Measurements from ENCODE around the gene ASMT.
A peak's percentile ranks its signal among the peaks of the same experiment; 100 is the strongest.
"Not testable (repeated sequence)": the region's sequence is repeated elsewhere in the genome, so short reads cannot be mapped to it uniquely, and the experiment has no call there.

DNA sequence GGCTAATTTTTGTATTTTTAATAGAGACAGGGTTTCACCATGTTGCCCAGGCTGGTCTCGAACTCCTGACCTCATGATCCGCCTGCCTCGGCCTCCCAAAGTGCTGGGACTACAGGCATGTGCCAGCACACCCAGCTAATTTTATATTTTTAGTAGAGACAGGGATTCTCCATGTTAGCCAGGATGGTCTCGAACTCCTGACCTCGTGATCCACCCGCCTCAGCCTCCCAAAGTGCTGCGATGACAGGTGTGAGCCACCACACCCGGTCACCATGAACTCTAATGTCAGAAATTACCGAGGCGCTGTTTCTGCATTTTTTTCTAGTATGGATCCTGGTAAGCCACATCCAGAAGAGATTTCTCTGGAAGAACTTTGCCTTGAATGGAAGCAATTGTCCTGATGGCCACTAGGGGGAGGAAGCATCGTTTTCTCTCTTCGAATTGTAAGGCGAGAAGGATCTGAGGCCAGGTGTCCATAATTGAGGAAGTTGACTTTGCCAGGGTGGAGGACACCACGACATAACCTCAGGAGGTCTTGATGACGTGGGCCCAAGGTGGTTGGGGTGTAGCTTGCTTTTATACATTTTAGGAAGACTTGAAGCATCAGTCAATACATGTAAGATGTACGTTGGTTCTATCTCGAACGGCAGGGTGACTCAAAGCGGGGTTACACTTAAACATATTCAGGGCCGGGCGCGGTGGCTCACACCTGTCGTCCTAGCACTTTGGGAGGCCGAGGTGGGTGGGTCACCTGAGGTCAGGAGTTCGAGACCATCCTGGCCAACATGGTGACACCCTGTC is 37.4 kb downstream of the ASMT start:
- TF ChIP-seq, protein P1, sequence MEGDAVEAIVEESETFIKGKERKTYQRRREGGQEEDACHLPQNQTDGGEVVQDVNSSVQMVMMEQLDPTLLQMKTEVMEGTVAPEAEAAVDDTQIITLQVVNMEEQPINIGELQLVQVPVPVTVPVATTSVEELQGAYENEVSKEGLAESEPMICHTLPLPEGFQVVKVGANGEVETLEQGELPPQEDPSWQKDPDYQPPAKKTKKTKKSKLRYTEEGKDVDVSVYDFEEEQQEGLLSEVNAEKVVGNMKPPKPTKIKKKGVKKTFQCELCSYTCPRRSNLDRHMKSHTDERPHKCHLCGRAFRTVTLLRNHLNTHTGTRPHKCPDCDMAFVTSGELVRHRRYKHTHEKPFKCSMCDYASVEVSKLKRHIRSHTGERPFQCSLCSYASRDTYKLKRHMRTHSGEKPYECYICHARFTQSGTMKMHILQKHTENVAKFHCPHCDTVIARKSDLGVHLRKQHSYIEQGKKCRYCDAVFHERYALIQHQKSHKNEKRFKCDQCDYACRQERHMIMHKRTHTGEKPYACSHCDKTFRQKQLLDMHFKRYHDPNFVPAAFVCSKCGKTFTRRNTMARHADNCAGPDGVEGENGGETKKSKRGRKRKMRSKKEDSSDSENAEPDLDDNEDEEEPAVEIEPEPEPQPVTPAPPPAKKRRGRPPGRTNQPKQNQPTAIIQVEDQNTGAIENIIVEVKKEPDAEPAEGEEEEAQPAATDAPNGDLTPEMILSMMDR (IDR thresholded peaks at IDR 0.05), result peak; percentile 61 to 89 (median 74)
- not testable (repeated sequence) for TF ChIP-seq POLR2A (IDR thresholded peaks at IDR 0.05)

All from testis (tissue), 2 donors.